Measurements from ENCODE around the gene CDKAL1. TPM values are rescaled to one million over a fixed set of nuclear protein-coding genes. Genes with fewer than 3 reads are reported as not detected.

The CDKAL1 gene
- total and polyA plus RNA-seq, 2 of the 13 experiments (the other 11 are each of a cell fraction or from before 2014, with no cell fraction given) = 9.5 to 27.7 TPM

- TF ChIP-seq HNF1A (IDR thresholded peaks at IDR 0.05; ENCODE audit: low read depth) = 0 out of 2 replicates have a peak, but pooled peaks have one; percentile 26
- 0 out of 2 replicates have a peak, but pooled peaks have one; percentile 33 for TF ChIP-seq HNF1A (CRISPR knock-in tag; IDR thresholded peaks at IDR 0.05; ENCODE audit: borderline replicate concordance)
- no peak for TF ChIP-seq EHMT2 (IDR thresholded peaks at IDR 0.05; ENCODE audit: borderline replicate concordance, low read depth, low read length)
- TF ChIP-seq, protein P1, sequence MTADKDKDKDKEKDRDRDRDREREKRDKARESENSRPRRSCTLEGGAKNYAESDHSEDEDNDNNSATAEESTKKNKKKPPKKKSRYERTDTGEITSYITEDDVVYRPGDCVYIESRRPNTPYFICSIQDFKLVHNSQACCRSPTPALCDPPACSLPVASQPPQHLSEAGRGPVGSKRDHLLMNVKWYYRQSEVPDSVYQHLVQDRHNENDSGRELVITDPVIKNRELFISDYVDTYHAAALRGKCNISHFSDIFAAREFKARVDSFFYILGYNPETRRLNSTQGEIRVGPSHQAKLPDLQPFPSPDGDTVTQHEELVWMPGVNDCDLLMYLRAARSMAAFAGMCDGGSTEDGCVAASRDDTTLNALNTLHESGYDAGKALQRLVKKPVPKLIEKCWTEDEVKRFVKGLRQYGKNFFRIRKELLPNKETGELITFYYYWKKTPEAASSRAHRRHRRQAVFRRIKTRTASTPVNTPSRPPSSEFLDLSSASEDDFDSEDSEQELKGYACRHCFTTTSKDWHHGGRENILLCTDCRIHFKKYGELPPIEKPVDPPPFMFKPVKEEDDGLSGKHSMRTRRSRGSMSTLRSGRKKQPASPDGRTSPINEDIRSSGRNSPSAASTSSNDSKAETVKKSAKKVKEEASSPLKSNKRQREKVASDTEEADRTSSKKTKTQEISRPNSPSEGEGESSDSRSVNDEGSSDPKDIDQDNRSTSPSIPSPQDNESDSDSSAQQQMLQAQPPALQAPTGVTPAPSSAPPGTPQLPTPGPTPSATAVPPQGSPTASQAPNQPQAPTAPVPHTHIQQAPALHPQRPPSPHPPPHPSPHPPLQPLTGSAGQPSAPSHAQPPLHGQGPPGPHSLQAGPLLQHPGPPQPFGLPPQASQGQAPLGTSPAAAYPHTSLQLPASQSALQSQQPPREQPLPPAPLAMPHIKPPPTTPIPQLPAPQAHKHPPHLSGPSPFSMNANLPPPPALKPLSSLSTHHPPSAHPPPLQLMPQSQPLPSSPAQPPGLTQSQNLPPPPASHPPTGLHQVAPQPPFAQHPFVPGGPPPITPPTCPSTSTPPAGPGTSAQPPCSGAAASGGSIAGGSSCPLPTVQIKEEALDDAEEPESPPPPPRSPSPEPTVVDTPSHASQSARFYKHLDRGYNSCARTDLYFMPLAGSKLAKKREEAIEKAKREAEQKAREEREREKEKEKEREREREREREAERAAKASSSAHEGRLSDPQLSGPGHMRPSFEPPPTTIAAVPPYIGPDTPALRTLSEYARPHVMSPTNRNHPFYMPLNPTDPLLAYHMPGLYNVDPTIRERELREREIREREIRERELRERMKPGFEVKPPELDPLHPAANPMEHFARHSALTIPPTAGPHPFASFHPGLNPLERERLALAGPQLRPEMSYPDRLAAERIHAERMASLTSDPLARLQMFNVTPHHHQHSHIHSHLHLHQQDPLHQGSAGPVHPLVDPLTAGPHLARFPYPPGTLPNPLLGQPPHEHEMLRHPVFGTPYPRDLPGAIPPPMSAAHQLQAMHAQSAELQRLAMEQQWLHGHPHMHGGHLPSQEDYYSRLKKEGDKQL (CRISPR knock-in tag; IDR thresholded peaks at IDR 0.05; ENCODE audit: low read depth) = peak; percentile 49; the same call in 1 of the 2 replicates
- TF ChIP-seq NR2F1 (CRISPR knock-in tag; IDR thresholded peaks at IDR 0.05) = 0 out of 4 replicates have a peak, but pooled peaks of 1 of the 2 experiments have one; percentile 26
- 0 out of 2 replicates have a peak, but pooled peaks have one; percentile 48 for TF ChIP-seq HHEX (CRISPR knock-in tag; IDR thresholded peaks at IDR 0.05)
- TF ChIP-seq ISL2 (CRISPR knock-in tag; IDR thresholded peaks at IDR 0.05) = peak; percentile 60
- peak; percentile 84 for TF ChIP-seq ZNF644 (CRISPR knock-in tag; IDR thresholded peaks at IDR 0.05; ENCODE audit: low read depth)
- TF ChIP-seq SAP130 (CRISPR knock-in tag; IDR thresholded peaks at IDR 0.05; ENCODE audit: low read depth) = 0 out of 2 replicates have a peak, but pooled peaks have one; percentile 29
- TF ChIP-seq, protein P2, sequence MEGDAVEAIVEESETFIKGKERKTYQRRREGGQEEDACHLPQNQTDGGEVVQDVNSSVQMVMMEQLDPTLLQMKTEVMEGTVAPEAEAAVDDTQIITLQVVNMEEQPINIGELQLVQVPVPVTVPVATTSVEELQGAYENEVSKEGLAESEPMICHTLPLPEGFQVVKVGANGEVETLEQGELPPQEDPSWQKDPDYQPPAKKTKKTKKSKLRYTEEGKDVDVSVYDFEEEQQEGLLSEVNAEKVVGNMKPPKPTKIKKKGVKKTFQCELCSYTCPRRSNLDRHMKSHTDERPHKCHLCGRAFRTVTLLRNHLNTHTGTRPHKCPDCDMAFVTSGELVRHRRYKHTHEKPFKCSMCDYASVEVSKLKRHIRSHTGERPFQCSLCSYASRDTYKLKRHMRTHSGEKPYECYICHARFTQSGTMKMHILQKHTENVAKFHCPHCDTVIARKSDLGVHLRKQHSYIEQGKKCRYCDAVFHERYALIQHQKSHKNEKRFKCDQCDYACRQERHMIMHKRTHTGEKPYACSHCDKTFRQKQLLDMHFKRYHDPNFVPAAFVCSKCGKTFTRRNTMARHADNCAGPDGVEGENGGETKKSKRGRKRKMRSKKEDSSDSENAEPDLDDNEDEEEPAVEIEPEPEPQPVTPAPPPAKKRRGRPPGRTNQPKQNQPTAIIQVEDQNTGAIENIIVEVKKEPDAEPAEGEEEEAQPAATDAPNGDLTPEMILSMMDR (CRISPR knock-in tag; IDR thresholded peaks at IDR 0.05) = no peak
- TF ChIP-seq CREM (IDR thresholded peaks at IDR 0.05) = 0 out of 2 replicates have a peak, but pooled peaks have one; percentile 14
- TF ChIP-seq CREM (CRISPR knock-in tag; IDR thresholded peaks at IDR 0.05) = no peak
- TF ChIP-seq ZNF614 (CRISPR knock-in tag; IDR thresholded peaks at IDR 0.05; ENCODE audit: borderline replicate concordance) = no peak
- peak; percentile 44 for TF ChIP-seq BCL6 (CRISPR knock-in tag; IDR thresholded peaks at IDR 0.05)
Observed at GRCh38 chr6:20658053-20658452, 123.8 kb downstream of the CDKAL1 start (continued).
